DOHH2 (cell line): Measurements from ENCODE around the gene ARHGAP23.

Experiments
- H3F3A ChIP-seq: fragments of 200-600 bp; sonication (generic), shearing (Covaris generic); 2 replicates; pipeline ENCODE4 v1.6.0; 2016; ENCODE audit warnings: antibody characterized with exemption, mild to moderate bottlenecking; ENCODE audit not compliant: control insufficient read depth, insufficient read depth
- H3K27ac ChIP-seq: fragments of 200-600 bp; sonication (generic); 2 replicates; pipeline ENCODE4 v1.5.1; 2014; ENCODE audit warnings: low read depth, mild to moderate bottlenecking, low read length, moderate library complexity
- H3K27me3 ChIP-seq: fragments of 200-600 bp; sonication (generic); 2 replicates; pipeline ENCODE4 v1.6.1; 2014; ENCODE audit warnings: mild to moderate bottlenecking, low read length, mixed read lengths; ENCODE audit not compliant: control insufficient read depth
- H3K36me3 ChIP-seq: fragments of 200-600 bp; sonication (generic); 2 replicates; pipeline ENCODE4 v1.6.1; 2014; ENCODE audit warnings: mild to moderate bottlenecking, low read length, moderate library complexity, mixed read lengths; ENCODE audit not compliant: control insufficient read depth
- H3K4me1 ChIP-seq: fragments of 200-600 bp; sonication (generic); 2 replicates; pipeline ENCODE4 v1.6.1; 2014; ENCODE audit warnings: mild to moderate bottlenecking, low read length, mixed read lengths; ENCODE audit not compliant: control insufficient read depth
- H3K4me2 ChIP-seq: fragments of 200-600 bp; sonication (generic); 2 replicates; pipeline ENCODE4 v1.6.0; 2014; ENCODE audit warnings: mild to moderate bottlenecking, low read length, moderate library complexity
- H3K4me3 ChIP-seq: fragments of 200-600 bp; sonication (generic); 2 replicates; pipeline ENCODE4 v1.5.1; 2014; ENCODE audit warnings: mild to moderate bottlenecking, low read length, mixed read lengths
- H3K79me2 ChIP-seq: fragments of 200-600 bp; sonication (generic); 2 replicates; pipeline ENCODE4 v1.6.1; 2014; ENCODE audit warnings: mild to moderate bottlenecking, low read length, mixed read lengths; ENCODE audit not compliant: control insufficient read depth
- H3K9me2 ChIP-seq: fragments of 200-600 bp; sonication (generic); replicated peaks from 2 replicates; pipeline ENCODE4 v1.6.1; 2014; ENCODE audit warnings: mild to moderate bottlenecking, low read length, mixed read lengths; ENCODE audit not compliant: control insufficient read depth
- H3K9me3 ChIP-seq: fragments of 200-600 bp; sonication (generic); 2 replicates; pipeline ENCODE4 v1.6.1; 2014; ENCODE audit warnings: antibody characterized with exemption, low read length, mixed read lengths; ENCODE audit not compliant: control insufficient read depth, insufficient read depth
- H4K20me1 ChIP-seq: fragments of 200-600 bp; sonication (generic); 2 replicates; pipeline ENCODE4 v1.6.0; 2014; ENCODE audit warnings: low read depth, mild to moderate bottlenecking, antibody characterized with exemption, low read length, moderate library complexity; ENCODE audit not compliant: control insufficient read depth, insufficient read depth
- CTCF ChIP-seq: fragments of 200-600 bp; sonication (generic); IDR thresholded peaks from one replicate; pipeline ENCODE4 v1.5.1; 2014; ENCODE audit warnings: antibody characterized with exemption, mild to moderate bottlenecking, low read depth, low read length; ENCODE audit not compliant: poor library complexity, severe bottlenecking
- EZH2phosphoT487 ChIP-seq: fragments of 200-600 bp; sonication (generic); IDR thresholded peaks from 2 replicates; pipeline ENCODE4 v1.6.1; 2017; ENCODE audit warnings: borderline replicate concordance, mild to moderate bottlenecking, antibody characterized with exemption, low read length, moderate library complexity, mixed read lengths

Gene ARHGAP23

GRCh38 chr17:38419508-38419981 is 8.7 kb upstream of the ARHGAP23 start:
- no peak overlapping the region for H3K4me2 ChIP-seq
- peaks cover 9% of the 10 kb centered on the region for H3F3A ChIP-seq
- H3K4me1 ChIP-seq, result peaks cover 51% of the 10 kb centered on the region
- H3K36me3 ChIP-seq, result no peaks in the 10 kb centered on the region
- no peaks in the 10 kb centered on the region for H3K9me3 ChIP-seq
- H4K20me1 ChIP-seq, result no peaks in the 10 kb centered on the region
- no peak for TF ChIP-seq EZH2phosphoT487
- TF ChIP-seq CTCF, result no peak
- no peaks in the 10 kb centered on the region for H3K79me2 ChIP-seq
- peaks cover 14% of the 10 kb centered on the region for H3K27me3 ChIP-seq
- no peak overlapping the region for H3K27ac ChIP-seq
- no peaks in the 10 kb centered on the region for H3K9me2 ChIP-seq
- H3K4me3 ChIP-seq, result no peak overlapping the region

GRCh38 chr17:38420518-38420917 is 7.7 kb upstream of the ARHGAP23 start:
- no peaks in the 10 kb centered on the region for H3K79me2 ChIP-seq
- H3K4me1 ChIP-seq, result peaks cover 41% of the 10 kb centered on the region

GRCh38 chr17:38421171-38421841 is 7.0 kb upstream of the ARHGAP23 start:
- peaks cover 8% of the 10 kb centered on the region for H3F3A ChIP-seq
- no peaks in the 10 kb centered on the region for H3K9me2 ChIP-seq
- H3K9me3 ChIP-seq, result no peaks in the 10 kb centered on the region
- TF ChIP-seq CTCF (no peak), EZH2phosphoT487 (no peak)
- no peaks in the 10 kb centered on the region for H3K79me2 ChIP-seq
- H3K36me3 ChIP-seq, result no peaks in the 10 kb centered on the region
- peaks cover 33% of the 10 kb centered on the region for H3K4me1 ChIP-seq
- no peak overlapping the region for H3K27ac ChIP-seq
- peak overlapping the region; percentile 73 for H3K4me2 ChIP-seq
- H3K27me3 ChIP-seq, result peaks cover 16% of the 10 kb centered on the region
- no peaks in the 10 kb centered on the region for H4K20me1 ChIP-seq
- peak overlapping the region; percentile 50 for H3K4me3 ChIP-seq

More at GRCh38 chr17:38420518-38420917, 7.7 kb upstream of the ARHGAP23 start:
- Histone ChIP-seq H3K27ac (no peak overlapping the region), H3K36me3 (no peaks in the 10 kb centered on the region), H3K9me2 (no peaks in the 10 kb centered on the region), H3K9me3 (no peaks in the 10 kb centered on the region), H4K20me1 (no peaks in the 10 kb centered on the region), H3F3A (peaks cover 9% of the 10 kb centered on the region), H3K27me3 (peaks cover 15% of the 10 kb centered on the region), H3K4me2 (no peak overlapping the region), H3K4me3 (no peak overlapping the region)
- TF ChIP-seq CTCF (no peak), EZH2phosphoT487 (no peak)
